ENCODE results near the gene LCP2.

Gene LCP2

GRCh38 chr5:170206958-170207357 lies 90.6 kb downstream of the LCP2 start:
- H3K4me3 ChIP-seq (ENCODE audit: low read length) = no peak overlapping the region
- no peak for DNase-seq (ENCODE audit: low read depth)
- TF ChIP-seq CTCF (conservative IDR thresholded peaks at IDR 0.05; ENCODE audit: low read depth, low read length) = no peak

DNA sequence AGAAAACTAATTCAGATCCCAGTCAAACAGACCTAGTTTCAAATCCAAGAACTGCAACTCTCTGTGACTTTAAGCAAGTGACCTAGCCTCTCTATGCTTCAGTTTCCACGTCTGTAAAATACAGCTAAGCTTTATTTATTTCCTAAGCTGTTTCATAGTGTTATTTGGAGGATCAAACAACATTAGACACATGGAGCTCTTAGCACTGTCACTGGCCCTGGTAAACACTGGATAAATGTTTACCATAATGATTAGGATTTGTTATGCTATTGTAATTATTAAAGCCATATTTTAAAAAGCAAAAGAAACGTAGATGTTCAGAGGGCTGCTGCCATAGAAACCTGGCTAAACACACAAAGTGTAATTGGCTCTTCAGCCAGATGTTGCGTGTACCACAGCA lies 91.4 kb downstream of the LCP2 start:
- no peak overlapping the region for H3K4me3 ChIP-seq (ENCODE audit: low read length)
- no peak for TF ChIP-seq CTCF (conservative IDR thresholded peaks at IDR 0.05; ENCODE audit: low read depth, low read length)
- no peak for DNase-seq (ENCODE audit: low read depth)

DNA sequence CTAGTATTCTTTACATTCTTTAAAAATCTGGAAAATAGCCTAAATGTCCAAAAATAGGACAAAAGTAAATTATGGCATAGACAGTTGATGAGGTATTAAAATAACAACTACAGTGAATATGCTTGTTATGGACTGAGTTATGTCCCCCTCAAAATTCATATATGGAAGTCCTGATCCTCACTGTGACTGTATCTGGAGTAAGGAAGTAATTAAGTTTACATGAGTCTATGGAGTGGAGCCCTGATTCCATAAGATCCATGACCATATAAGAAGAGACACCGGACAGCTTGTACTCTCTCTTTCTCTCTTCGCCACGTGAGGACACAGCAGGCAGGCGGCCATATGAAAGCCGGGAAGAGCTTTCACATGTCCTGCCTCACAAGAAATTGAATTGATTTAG lies 93.4 kb downstream of the LCP2 start:
- no peak overlapping the region for H3K4me3 ChIP-seq (ENCODE audit: low read length)
- no peak for DNase-seq (ENCODE audit: low read depth)
- TF ChIP-seq CTCF (conservative IDR thresholded peaks at IDR 0.05; ENCODE audit: low read depth, low read length) = no peak

GRCh38 chr5:170202117-170202516 lies 95.5 kb downstream of the LCP2 start:
- TF ChIP-seq CTCF (conservative IDR thresholded peaks at IDR 0.05; ENCODE audit: low read depth, low read length) = no peak
- DNase-seq (ENCODE audit: low read depth) = no peak
- H3K4me3 ChIP-seq (ENCODE audit: low read length) = no peak overlapping the region

DNA sequence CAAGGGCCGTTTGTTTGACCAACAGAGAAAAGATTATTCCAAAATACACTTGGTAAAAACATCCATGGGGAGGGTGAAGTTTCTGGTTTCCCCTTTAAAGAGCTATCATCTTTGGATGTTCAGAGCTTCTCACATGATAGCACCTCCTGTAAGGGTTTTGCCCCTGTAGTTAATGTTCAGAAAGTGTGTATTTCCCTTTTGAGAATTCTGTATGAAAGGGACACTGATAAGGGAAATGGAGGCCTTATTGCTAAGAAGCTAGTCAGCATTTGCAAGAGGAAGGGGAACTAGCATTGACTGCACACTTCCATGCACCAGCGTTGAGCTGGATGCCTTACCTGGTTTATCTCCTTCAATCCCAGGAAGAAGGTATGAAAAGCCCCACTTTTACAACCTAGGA lies 96.3 kb downstream of the LCP2 start:
- no peak for TF ChIP-seq CTCF (conservative IDR thresholded peaks at IDR 0.05; ENCODE audit: low read depth, low read length)
- DNase-seq (ENCODE audit: low read depth) = no peak
- no peak overlapping the region for H3K4me3 ChIP-seq (ENCODE audit: low read length)

DNA sequence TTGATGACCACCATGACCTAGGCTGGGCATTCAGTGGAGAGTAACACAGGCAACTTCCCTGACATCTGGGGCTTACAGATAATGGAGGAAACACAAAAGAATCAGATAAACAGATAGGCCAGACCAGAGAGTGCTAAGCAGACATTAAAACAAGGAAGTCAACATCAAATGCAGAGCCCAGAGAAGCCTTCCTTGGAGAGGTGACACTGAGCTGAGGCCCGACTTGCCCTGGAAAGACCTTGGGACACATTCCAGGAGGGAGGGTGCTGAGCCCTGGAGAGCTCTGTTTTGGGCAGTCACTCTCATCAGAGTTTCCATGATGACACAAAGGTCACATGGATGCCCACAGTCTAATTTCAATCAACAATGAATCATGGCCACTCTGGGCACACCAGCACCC lies 96.7 kb downstream of the LCP2 start:
- no peak for TF ChIP-seq CTCF (conservative IDR thresholded peaks at IDR 0.05; ENCODE audit: low read depth, low read length)
- no peak for DNase-seq (ENCODE audit: low read depth)
- H3K4me3 ChIP-seq (ENCODE audit: low read length) = no peak overlapping the region

Measured in retinal pigment epithelial cell (primary cell).